ENCODE results near the gene RUSF1.
"Not testable (repeated sequence)": the region's sequence is repeated elsewhere in the genome, so short reads cannot be mapped to it uniquely, and the experiment has no call there.

RUSF1 gene

GRCh38 chr16:31452631-31453106, 55.5 kb downstream of the RUSF1 start:
- DNase-seq (ENCODE audit: low read depth) = peak; percentile 82

DNA sequence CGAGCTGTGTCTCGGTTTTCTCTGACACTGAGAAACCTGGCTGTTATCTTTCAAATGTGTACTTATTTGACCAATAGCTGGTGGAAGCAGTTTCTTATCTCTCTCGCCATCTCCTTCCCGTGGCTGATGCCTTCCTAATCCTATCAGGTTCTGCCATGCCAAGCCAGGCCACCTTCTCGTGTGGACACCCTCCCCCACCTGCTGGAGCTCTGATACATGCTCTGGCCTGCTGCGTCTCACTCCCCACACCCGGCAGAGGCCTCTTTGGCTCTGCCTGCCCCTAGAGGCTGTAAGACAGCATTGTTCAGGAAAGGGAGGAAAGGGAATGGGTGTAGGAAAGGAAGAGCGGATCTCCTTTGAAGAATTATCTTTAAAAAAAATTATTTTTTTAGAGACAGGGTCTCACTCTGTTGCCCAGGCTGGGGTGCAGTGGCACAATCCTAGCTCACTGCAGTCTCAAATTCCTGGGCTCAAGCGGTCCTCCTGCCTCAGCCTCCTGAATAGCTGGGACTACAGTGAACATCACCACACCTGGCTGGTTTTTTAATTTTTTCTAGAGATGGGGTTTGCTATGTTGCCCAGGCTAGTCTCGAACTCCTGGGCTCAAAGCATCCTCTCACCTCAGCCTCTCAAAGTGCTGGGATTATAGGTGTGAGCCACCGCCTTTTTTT, 56.4 kb downstream of the RUSF1 start:
- DNase-seq (ENCODE audit: low read depth) = peak; percentile 18

- no peak for DNase-seq (ENCODE audit: low read depth)
Observed at GRCh38 chr16:31451201-31451600, 57.0 kb downstream of the RUSF1 start.

GRCh38 chr16:31445931-31446330, 62.3 kb downstream of the RUSF1 start:
- not testable (repeated sequence) for DNase-seq (ENCODE audit: low read depth)

- no peak for DNase-seq (ENCODE audit: low read depth)
Observed at GRCh38 chr16:31441956-31442355, 66.2 kb downstream of the RUSF1 start.

- DNase-seq (ENCODE audit: low read depth) = no peak
Observed at GRCh38 chr16:31440516-31441184, 67.5 kb downstream of the RUSF1 start.

DNA sequence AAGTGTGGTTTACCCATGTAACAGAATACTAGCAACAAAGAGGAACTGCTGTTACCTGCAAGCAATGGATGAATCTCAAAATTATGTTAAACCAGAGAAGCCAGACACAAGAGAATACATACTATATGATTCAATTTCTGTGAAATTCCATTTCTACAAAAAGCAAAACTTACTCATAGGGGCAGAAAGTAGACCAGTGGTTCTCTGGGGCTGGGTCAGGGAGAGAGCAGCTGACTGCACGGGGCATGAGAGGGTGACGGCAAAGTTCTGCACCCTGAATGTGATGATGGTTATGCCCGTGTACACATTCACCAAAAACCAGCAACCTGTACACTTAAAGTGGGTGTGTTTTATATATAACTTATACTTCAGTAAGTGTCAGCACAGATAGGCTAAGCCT, 68.7 kb downstream of the RUSF1 start:
- DNase-seq (ENCODE audit: low read depth) = no peak

Data from HS-5 (cell line).